Measurements from ENCODE around the gene JAK3. TPM values are rescaled to one million over a fixed set of nuclear protein-coding genes. Genes with fewer than 3 reads are reported as not detected.

JAK3 gene
- 0.94 TPM for total RNA-seq

GRCh38 chr19:17847538-17848366 is at the start of gene JAK3:
Gene JAK3, minus strand, starts transcription at chr19:17847982. Its CDS starts 3,565 bp downstream, at chr19:17844417.

GRCh38 chr19:17871878-17872250 is 24.1 kb upstream of the JAK3 start, which contains the start of gene SLC5A5:
Gene SLC5A5, plus strand, starts transcription at chr19:17871945. Its CDS starts 375 bp downstream, at chr19:17872320.

GRCh38 chr19:17859533-17860330 is 11.9 kb upstream of the JAK3 start, which contains the start of gene RPL18A:
Gene RPL18A, plus strand, starts transcription at chr19:17859910. Its CDS starts 47 bp downstream, at chr19:17859957.

GRCh38 chr19:17821190-17821589 is 26.6 kb downstream of the JAK3 start, which contains the start of gene INSL3:
Gene INSL3, minus strand, starts transcription at chr19:17821519. Its CDS starts 13 bp downstream, at chr19:17821506.

GRCh38 chr19:17794731-17795494 is 52.9 kb downstream of the JAK3 start, which contains the start of gene B3GNT3:
Gene B3GNT3, plus strand, starts transcription at chr19:17795138. Its CDS starts 12,670 bp downstream, at chr19:17807808.

Small RNA genes within 50 kb of the gene (small RNA-seq; reads per million reads assigned to genes)
- gene SNORA68 (ENCODE audit: low replicate concordance), result not detected

Other genes starting within 250 kb of the JAK3 start
- gene UNC13A, start 159.6 kb downstream of the JAK3 start, total RNA-seq, result 48.5 TPM
- 41.3 TPM for gene MAP1S, start 128.5 kb downstream of the JAK3 start, total RNA-seq
- gene FCHO1, start 96.5 kb downstream of the JAK3 start, total RNA-seq, result 39.1 TPM
- not detected for gene B3GNT3, start 52.8 kb downstream of the JAK3 start, total RNA-seq
- not detected for gene INSL3, start 26.5 kb downstream of the JAK3 start, total RNA-seq
- gene RPL18A, start 11.9 kb upstream of the JAK3 start, total RNA-seq, result 624 TPM
- not detected for gene SLC5A5, start 24.0 kb upstream of the JAK3 start, total RNA-seq
- gene CCDC124, start 85.0 kb upstream of the JAK3 start, total RNA-seq, result 22.8 TPM
- gene KCNN1, start 119.1 kb upstream of the JAK3 start, total RNA-seq, result 37.6 TPM
- gene ARRDC2, start 160.2 kb upstream of the JAK3 start, total RNA-seq, result 1.9 TPM
- not detected for gene IL12RB1, start 239.0 kb upstream of the JAK3 start, total RNA-seq
- 6.9 TPM for gene MAST3, start 249.8 kb upstream of the JAK3 start, total RNA-seq

All from parietal lobe (tissue), 2 donors.